GM12864 (cell line): ENCODE data around the gene PTPRG.

Experiments used
- DNase-seq: peaks from one replicate; pipeline ENCODE4 v3.0.0-alpha.2; 2011; ENCODE audit warnings: low read depth
- H3K4me3 ChIP-seq: 2 replicates; pipeline ENCODE4 v1.5.1; 2011; ENCODE audit warnings: mild to moderate bottlenecking, low read depth, low read length, control low read depth
- TF ChIP-seq, protein P1 (sequence below): IDR thresholded peaks from 2 replicates; pipeline ENCODE4 v1.5.1; 2011; ENCODE audit warnings: low read depth, mild to moderate bottlenecking, moderate library complexity, low read length, control low read depth, inconsistent platforms; ENCODE audit errors: missing control alignments

Gene PTPRG

DNA sequence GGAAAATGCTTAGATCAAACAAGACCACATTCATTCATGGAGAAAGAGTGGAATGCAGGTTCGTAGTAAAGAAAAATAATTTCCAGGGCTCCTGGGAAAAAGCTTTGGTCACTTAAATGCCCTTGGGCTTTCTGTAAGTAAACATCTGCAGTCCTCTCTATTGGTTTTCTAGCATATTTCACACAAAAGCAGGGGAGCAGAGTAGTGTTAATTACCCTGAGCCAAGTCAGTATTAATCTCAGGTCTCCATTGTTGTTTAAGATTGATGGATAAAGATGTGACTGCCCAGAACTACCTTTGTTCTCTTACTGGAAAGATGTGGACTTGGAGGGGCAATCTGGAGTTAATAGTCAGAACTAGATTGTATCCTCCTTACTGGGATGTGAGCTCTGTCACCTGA is 242.6 kb downstream of the PTPRG start:
- TF ChIP-seq, protein P1, sequence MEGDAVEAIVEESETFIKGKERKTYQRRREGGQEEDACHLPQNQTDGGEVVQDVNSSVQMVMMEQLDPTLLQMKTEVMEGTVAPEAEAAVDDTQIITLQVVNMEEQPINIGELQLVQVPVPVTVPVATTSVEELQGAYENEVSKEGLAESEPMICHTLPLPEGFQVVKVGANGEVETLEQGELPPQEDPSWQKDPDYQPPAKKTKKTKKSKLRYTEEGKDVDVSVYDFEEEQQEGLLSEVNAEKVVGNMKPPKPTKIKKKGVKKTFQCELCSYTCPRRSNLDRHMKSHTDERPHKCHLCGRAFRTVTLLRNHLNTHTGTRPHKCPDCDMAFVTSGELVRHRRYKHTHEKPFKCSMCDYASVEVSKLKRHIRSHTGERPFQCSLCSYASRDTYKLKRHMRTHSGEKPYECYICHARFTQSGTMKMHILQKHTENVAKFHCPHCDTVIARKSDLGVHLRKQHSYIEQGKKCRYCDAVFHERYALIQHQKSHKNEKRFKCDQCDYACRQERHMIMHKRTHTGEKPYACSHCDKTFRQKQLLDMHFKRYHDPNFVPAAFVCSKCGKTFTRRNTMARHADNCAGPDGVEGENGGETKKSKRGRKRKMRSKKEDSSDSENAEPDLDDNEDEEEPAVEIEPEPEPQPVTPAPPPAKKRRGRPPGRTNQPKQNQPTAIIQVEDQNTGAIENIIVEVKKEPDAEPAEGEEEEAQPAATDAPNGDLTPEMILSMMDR: no peak
- no peak overlapping the region for H3K4me3 ChIP-seq
- DNase-seq: no peak

DNA sequence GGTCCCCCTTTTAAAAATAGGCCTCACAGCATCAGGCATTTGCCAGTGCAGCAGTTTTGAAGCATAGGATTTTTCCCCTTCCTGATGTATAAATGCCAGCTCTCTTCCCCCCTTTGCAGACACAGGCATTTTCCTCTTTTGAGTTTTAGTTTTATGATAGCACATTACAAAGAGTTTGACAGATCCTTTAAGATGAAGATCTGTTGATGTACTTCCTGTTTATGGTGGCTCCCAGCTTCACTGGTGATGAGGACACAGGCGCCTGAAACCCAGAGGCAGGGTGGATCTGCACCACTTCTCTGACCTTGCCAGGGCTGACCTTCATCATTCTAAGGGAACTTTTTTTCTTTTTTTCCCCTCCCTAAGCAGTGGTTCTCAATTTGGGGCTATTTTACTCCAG is 243.4 kb downstream of the PTPRG start:
- DNase-seq: no peak
- H3K4me3 ChIP-seq: no peak overlapping the region
- TF ChIP-seq, protein P1: no peak

DNA sequence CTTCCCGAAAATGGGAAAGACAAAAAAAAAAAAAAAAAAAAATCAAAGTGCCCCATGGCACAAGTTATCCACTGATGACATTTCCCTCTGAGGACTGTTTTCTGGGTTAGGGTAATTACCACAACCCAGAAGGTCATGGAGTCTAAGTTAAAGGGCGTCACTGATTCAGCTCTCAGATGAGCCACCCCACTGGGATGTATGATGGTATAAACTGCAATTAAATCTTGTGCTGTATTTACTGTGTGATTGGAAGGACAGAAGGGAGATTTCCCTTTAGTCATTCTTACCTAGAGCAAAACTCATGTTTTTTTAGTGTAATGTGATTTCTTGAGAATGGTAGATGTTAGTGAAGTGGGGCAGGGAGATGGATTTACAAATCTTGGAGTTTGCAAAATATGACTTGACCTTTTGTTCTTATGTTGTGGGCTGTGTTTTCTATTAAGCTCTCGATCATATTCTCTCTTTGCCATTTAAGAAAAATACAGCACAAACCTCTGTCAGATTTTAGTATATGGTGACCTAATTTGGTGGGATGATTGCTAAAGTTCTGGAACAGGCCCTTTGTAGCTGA is 244.2 kb downstream of the PTPRG start:
- TF ChIP-seq, protein P1: no peak

DNA sequence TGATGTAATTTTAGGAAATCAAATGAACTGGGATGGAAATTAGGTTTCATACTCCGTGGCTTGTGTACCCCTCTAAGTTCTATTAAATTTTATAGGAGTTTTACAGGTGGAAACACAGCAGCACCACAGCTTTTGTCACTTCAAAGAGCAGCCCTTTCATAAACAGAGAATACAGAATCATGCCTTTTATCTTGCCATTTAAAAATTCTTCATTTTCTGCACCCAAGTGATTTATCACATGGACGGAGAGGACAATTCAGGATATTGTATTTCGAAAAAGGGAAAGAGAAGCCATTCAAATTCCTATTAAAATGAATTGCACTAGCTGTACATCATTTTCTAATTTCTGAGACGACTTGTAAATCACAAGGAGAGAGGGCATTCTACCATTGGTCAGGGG is 245.4 kb downstream of the PTPRG start:
- DNase-seq: no peak
- TF ChIP-seq, protein P1: no peak
- no peak overlapping the region for H3K4me3 ChIP-seq

More for the DNA sequence above, 244.2 kb downstream of the PTPRG start:
- no peak for DNase-seq
- H3K4me3 ChIP-seq: no peak overlapping the region

DNA sequence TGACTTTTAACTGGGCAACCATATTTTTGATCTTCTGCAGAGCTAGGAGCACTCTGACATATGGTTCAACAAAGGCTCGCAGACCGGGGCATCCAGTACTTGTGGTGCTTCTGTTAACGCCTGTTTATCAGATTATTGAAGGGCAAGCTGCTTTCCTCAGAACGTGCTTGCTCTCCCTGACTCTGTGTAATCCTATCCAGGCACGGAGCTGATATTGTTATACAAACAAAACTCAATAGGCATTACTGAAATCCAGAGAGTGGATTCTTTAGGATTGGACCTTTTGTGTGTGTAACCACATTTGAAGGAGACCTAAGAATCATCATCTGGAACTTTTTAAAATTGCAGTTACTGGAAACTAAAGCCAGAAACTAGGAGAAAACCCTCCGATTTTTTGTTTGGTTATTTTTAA is 246.5 kb downstream of the PTPRG start:
- DNase-seq: no peak
- TF ChIP-seq, protein P1: no peak
- H3K4me3 ChIP-seq: no peak overlapping the region

DNA sequence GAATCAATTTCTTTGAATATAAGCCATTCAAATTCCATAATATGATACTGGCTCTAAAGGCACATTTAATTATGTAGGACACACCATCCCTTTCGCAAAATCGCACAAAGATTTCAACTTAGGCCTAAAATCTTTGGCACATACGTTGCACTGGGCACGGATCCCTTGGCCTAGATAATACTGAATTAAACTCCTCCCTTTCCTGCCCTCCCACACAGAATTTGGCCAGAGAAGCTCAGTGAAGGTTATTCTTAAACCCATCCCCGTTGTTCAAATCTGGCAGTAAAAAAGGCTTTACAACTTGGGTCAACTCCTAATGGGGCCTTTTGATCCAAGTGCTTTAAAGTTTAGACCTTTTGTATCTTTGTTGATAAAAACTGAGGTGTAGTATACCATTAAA is 247.2 kb downstream of the PTPRG start:
- no peak overlapping the region for H3K4me3 ChIP-seq
- no peak for DNase-seq
- TF ChIP-seq, protein P1: no peak

DNA sequence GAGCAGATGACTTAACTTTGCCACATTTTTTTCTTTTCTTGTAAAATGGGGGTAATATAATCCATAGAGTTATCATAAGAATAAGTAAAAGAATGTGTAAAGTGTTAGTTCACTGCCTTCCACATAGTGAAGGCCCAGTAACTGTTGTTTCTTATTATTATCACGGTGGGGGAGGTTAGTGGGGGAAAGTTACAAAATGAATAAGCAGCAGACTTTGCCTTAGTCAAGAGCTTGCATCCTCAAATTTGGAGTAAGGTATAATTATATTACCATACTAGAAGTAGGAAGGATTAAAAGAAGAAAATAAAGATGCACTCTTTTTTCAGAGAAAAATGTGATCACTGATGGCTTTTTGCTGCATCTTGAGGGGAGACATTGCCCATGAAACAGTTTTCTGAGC is 247.6 kb downstream of the PTPRG start:
- H3K4me3 ChIP-seq: no peak overlapping the region
- DNase-seq: no peak
- TF ChIP-seq, protein P1: no peak
